GM10266 (cell line): ENCODE data around the gene SNAP25.

Source experiments
- DNase-seq: peaks from one replicate; pipeline ENCODE4 v3.0.0; 2012; ENCODE audit errors: extremely low spot score
- TF ChIP-seq, protein P1 (sequence below): IDR thresholded peaks from 2 replicates; pipeline ENCODE4 v1.5.1; 2012; ENCODE audit warnings: mild to moderate bottlenecking, low read depth; ENCODE audit not compliant: control insufficient read depth, insufficient read depth; ENCODE audit errors: missing control alignments

SNAP25 gene

GRCh38 chr20:10228330-10228729 lies 9.7 kb downstream of the SNAP25 start:
- DNase-seq = no peak
- TF ChIP-seq, protein P1, sequence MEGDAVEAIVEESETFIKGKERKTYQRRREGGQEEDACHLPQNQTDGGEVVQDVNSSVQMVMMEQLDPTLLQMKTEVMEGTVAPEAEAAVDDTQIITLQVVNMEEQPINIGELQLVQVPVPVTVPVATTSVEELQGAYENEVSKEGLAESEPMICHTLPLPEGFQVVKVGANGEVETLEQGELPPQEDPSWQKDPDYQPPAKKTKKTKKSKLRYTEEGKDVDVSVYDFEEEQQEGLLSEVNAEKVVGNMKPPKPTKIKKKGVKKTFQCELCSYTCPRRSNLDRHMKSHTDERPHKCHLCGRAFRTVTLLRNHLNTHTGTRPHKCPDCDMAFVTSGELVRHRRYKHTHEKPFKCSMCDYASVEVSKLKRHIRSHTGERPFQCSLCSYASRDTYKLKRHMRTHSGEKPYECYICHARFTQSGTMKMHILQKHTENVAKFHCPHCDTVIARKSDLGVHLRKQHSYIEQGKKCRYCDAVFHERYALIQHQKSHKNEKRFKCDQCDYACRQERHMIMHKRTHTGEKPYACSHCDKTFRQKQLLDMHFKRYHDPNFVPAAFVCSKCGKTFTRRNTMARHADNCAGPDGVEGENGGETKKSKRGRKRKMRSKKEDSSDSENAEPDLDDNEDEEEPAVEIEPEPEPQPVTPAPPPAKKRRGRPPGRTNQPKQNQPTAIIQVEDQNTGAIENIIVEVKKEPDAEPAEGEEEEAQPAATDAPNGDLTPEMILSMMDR = no peak

DNA sequence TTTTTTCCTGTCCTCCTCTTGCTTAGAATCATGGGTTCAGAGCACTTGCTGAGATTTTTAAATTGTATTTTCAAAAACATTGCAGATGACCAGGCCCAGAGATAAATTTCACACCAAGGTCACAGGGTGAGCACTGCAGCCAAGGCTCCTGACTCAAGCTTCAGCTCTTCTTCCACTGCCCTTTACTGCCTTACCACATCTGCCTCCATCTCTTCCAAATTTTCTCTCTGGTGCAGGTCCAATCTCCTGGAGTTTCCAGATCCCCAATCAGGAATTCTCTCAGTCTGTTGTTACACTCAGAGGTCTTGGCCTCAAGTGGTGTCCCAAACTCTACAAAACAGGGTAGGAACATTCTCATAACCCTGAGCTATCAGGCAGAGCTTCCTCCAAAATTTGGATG lies 12.7 kb downstream of the SNAP25 start:
- TF ChIP-seq, protein P1 = no peak
- DNase-seq = no peak

- no peak for DNase-seq
- TF ChIP-seq, protein P1 = no peak
These were observed 18.2 kb downstream of the SNAP25 start for GRCh38 chr20:10236540-10237533.

DNA sequence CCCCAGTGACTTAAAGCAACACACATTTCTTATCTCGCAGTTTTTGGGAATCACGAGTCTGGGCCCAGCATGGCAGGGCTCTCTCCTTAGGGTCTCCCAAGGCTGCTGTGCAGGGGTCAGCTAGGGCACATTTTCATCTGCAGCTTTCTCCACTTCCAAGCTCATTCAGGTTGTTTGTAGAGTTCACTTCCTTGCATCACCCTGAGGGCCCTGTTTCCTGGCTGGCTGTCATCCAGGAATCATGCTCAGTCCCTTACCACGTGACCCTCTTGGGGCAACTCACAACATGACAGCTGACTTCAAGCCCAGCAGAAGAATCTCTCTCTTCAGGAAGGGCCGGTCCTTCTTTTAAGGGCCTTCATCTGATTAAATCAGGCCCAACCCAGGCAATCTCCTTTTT lies 21.3 kb downstream of the SNAP25 start:
- TF ChIP-seq, protein P1 = no peak
- DNase-seq = no peak

GRCh38 chr20:10240655-10241054 lies 22.0 kb downstream of the SNAP25 start:
- no peak for DNase-seq
- TF ChIP-seq, protein P1 = no peak

DNA sequence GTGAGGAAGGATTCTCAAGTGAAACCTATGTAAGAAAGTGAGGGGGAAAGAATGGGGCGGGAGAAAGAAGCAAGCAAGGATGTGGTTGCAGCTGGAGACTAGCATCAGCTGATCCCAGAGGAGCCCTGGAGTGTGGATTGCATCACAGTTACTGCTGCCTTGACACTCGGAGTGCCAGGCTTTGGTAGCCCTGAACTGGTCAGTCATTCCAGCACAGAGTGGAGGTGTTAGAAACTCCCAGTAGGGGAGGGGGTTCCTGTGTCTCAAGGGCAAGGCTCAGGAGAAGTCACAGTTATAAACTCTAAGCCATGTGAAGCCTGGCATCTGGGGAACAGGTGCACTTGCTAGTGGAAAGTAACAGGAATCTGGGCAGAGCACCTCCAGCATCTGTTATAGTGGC lies 23.5 kb downstream of the SNAP25 start:
- TF ChIP-seq, protein P1 = no peak
- DNase-seq = no peak

- TF ChIP-seq, protein P1 = no peak
These were observed 28.8 kb downstream of the SNAP25 start for GRCh38 chr20:10247440-10247839.

More at GRCh38 chr20:10247440-10247839, 28.8 kb downstream of the SNAP25 start:
- DNase-seq = no peak
